Uterus (tissue), 4 donors: ENCODE measurements around the gene MAPK7. TPM values are rescaled to one million over a fixed set of nuclear protein-coding genes. Genes with fewer than 3 reads are reported as not detected.

ENCODE experiments used
- DNase-seq, 2 donors: peaks; one replicate each; pipeline ENCODE4 v3.0.0-alpha.2; 2019 to 2020
- H3K27ac ChIP-seq, 2 donors: fragments of 200-600 bp; sonication (generic); 1 replicate in 1 of 2; 2 replicates in 1 of 2; pipeline ENCODE4 v1.5.1; 2016 to 2018
- H3K27me3 ChIP-seq, 2 donors: fragments of 200-600 bp; sonication (generic); one replicate each; pipeline ENCODE4 v1.5.1; 2018 to 2019; ENCODE audit warnings: control low read depth in 1 of 2
- H3K36me3 ChIP-seq, 2 donors: fragments of 200-600 bp; sonication (generic); one replicate each; pipeline ENCODE4 v1.5.1; 2019; ENCODE audit warnings: control low read depth in 1 of 2
- H3K4me1 ChIP-seq, 2 donors: fragments of 200-600 bp; sonication (generic); one replicate each; pipeline ENCODE4 v1.5.1; 2018 to 2019; ENCODE audit warnings: control low read depth in 1 of 2
- H3K4me3 ChIP-seq, 2 donors: fragments of 200-600 bp; sonication (generic); 1 replicate in 1 of 2; 2 replicates in 1 of 2; pipeline ENCODE4 v1.5.1; 2018 to 2019; ENCODE audit warnings: mild to moderate bottlenecking in 1 of 2
- H3K9me3 ChIP-seq, 2 donors: fragments of 200-600 bp; sonication (generic); one replicate each; pipeline ENCODE4 v1.5.1; 2019; ENCODE audit warnings: control low read depth in 1 of 2
- CTCF ChIP-seq, 4 experiments: fragments of 200-600 bp in 2 of 4; fragments of 450-650 bp in 2 of 4; sonication (generic) in 2 of 4; IDR thresholded peaks; one replicate each; pipeline ENCODE4 v1.5.1; 2016 to 2019; ENCODE audit warnings: antibody characterized with exemption in 4 of 4, mild to moderate bottlenecking in 2 of 4, moderate library complexity in 1 of 4
- POLR2A ChIP-seq, 2 donors: fragments of 450-650 bp; IDR thresholded peaks; one replicate each; pipeline ENCODE4 v1.6.1; 2016; ENCODE audit warnings: antibody characterized with exemption in 2 of 2, mild to moderate bottlenecking in 1 of 2, moderate library complexity in 1 of 2
- intact Hi-C: fragments of 100-400 bp; cut with DNase I; formaldehyde crosslinking; loops from one replicate; pipeline ENCODE4 v1.15.1; 2023; ENCODE audit warnings: low total_unique reads
- total RNA-seq, 4 donors: library from RNA; depleted of rRNA in 3 of 4; stranded (reverse); fragments of >200 nt in 3 of 4; gene quantifications; one replicate each; pipeline versions ENCODE4 v1.1.0 to v1.2.4, GENCODE V29; 2014 to 2023
- donor health status: DM: yes; HTN: yes; CAD: no.

Gene MAPK7
- total RNA-seq, 4 donors from 2014 or later: 3.3 to 72.8 (median 18.3) TPM

- H3K27ac ChIP-seq: peak overlapping the region in 1 of 2 donors; percentile 88
- H3K9me3 ChIP-seq: no peaks in the 10 kb centered on the region
- no peak overlapping the region for H3K4me3 ChIP-seq
- intact Hi-C loops: no loop called here
- TF ChIP-seq POLR2A (IDR thresholded peaks at IDR 0.05): no peak
- no peak for TF ChIP-seq CTCF (IDR thresholded peaks at IDR 0.05)
- no peaks in the 10 kb centered on the region for H3K36me3 ChIP-seq
- no peaks in the 10 kb centered on the region for H3K27me3 ChIP-seq
- peaks cover 16 to 33% of the 10 kb centered on the region in 2 donors for H3K4me1 ChIP-seq
- DNase-seq: peak in 1 of 2 donors; percentile 57
Measured at GRCh38 chr17:19343671-19344151, 34.6 kb upstream of the MAPK7 start.

- peak in 1 of 2 donors; percentile 34 for DNase-seq
- peaks cover 16 to 33% of the 10 kb centered on the region in 2 donors for H3K4me1 ChIP-seq
- no peak overlapping the region for H3K4me3 ChIP-seq
- no peaks in the 10 kb centered on the region for H3K9me3 ChIP-seq
- H3K27me3 ChIP-seq: no peaks in the 10 kb centered on the region
- H3K27ac ChIP-seq: peak overlapping the region; percentile 88 to 98
- TF ChIP-seq CTCF (IDR thresholded peaks at IDR 0.05): no peak
- no peak for TF ChIP-seq POLR2A (IDR thresholded peaks at IDR 0.05)
- intact Hi-C loops: no loop called here
- H3K36me3 ChIP-seq: no peaks in the 10 kb centered on the region
Measured at GRCh38 chr17:19344311-19345066, 33.8 kb upstream of the MAPK7 start.

- peaks cover 16 to 33% of the 10 kb centered on the region in 2 donors for H3K4me1 ChIP-seq
- H3K27ac ChIP-seq: peak overlapping the region; percentile 88 to 98
- no peaks in the 10 kb centered on the region for H3K9me3 ChIP-seq
- no peak overlapping the region for H3K4me3 ChIP-seq
- DNase-seq: peak in 1 of 2 donors; percentile 17
- intact Hi-C loops: no loop called here
- no peaks in the 10 kb centered on the region for H3K27me3 ChIP-seq
- H3K36me3 ChIP-seq: no peaks in the 10 kb centered on the region
- TF ChIP-seq POLR2A (IDR thresholded peaks at IDR 0.05) (no peak), CTCF (IDR thresholded peaks at IDR 0.05) (no peak)
Measured at GRCh38 chr17:19345067-19345460, 33.2 kb upstream of the MAPK7 start.

GRCh38 chr17:19345486-19346350, 32.6 kb upstream of the MAPK7 start:
- H3K27me3 ChIP-seq: no peaks in the 10 kb centered on the region
- H3K27ac ChIP-seq: peak overlapping the region; percentile 88 to 98
- H3K4me1 ChIP-seq: peaks cover 16 to 33% of the 10 kb centered on the region in 2 donors
- peak; percentile 25 for DNase-seq
- H3K4me3 ChIP-seq: no peak overlapping the region
- no peaks in the 10 kb centered on the region for H3K9me3 ChIP-seq
- no peaks in the 10 kb centered on the region for H3K36me3 ChIP-seq
- no peak for TF ChIP-seq POLR2A (IDR thresholded peaks at IDR 0.05)
- no peak for TF ChIP-seq CTCF (IDR thresholded peaks at IDR 0.05)
- intact Hi-C loops: no loop called here
